Neural progenitor cell (in vitro differentiated cells): ENCODE results near the gene SLC48A1.

Experiments used
- CTCF ChIP-seq: fragments of 200-600 bp; sonication (generic); IDR thresholded peaks from 2 replicates; pipeline ENCODE4 v1.5.1; 2017; ENCODE audit warnings: antibody characterized with exemption, mild to moderate bottlenecking
- EZH2 ChIP-seq: fragments of 200-600 bp; sonication (generic); IDR thresholded peaks from 2 replicates; pipeline ENCODE4 v1.6.1; 2017; ENCODE audit warnings: antibody characterized with exemption, mild to moderate bottlenecking, moderate library complexity

- no peak for TF ChIP-seq CTCF
- TF ChIP-seq EZH2: no peak
These were observed 43.8 kb upstream of the SLC48A1 start for GRCh38 chr12:47729233-47729632.
